Measurements from ENCODE around the gene ZNF699. TPM values are rescaled to one million over a fixed set of nuclear protein-coding genes. Genes with fewer than 3 reads are reported as not detected.

The ZNF699 gene
- total and polyA plus RNA-seq, 2 of the 13 experiments (the other 11 are each of a cell fraction or from before 2014, with no cell fraction given), result 0.33 to 2.2 TPM

- TF ChIP-seq THAP11 (CRISPR knock-in tag; IDR thresholded peaks at IDR 0.05), result peak; percentile 67
- TF ChIP-seq GABPA (IDR thresholded peaks at IDR 0.05; ENCODE audit: low read depth, low read length), result no peak
- TF ChIP-seq GABPA (CRISPR knock-in tag; IDR thresholded peaks at IDR 0.05; ENCODE audit: low read depth), result 0 out of 2 replicates have a peak, but pooled peaks have one; percentile 42
- no peak for TF ChIP-seq ZNF460 (CRISPR knock-in tag; IDR thresholded peaks at IDR 0.05; ENCODE audit: borderline replicate concordance)
- no peak for TF ChIP-seq ZNF672 (CRISPR knock-in tag; IDR thresholded peaks at IDR 0.05)
- TF ChIP-seq HOXA3 (CRISPR knock-in tag; IDR thresholded peaks at IDR 0.05), result peak; percentile 47; the same call in 1 of the 2 replicates
- no peak for TF ChIP-seq ZNF558 (CRISPR knock-in tag; IDR thresholded peaks at IDR 0.05; ENCODE audit: borderline replicate concordance)
- TF ChIP-seq ZNF20 (CRISPR knock-in tag; IDR thresholded peaks at IDR 0.05), result no peak
- no peak for TF ChIP-seq MED1 (CRISPR knock-in tag; IDR thresholded peaks at IDR 0.05)
- no peak for TF ChIP-seq NR2F6 (IDR thresholded peaks at IDR 0.05)
- TF ChIP-seq NR2F6 (CRISPR knock-in tag; IDR thresholded peaks at IDR 0.05), result no peak
- TF ChIP-seq ZNF580 (CRISPR knock-in tag; IDR thresholded peaks at IDR 0.05; ENCODE audit: borderline replicate concordance, low read depth), result no peak
- TF ChIP-seq, protein P1, sequence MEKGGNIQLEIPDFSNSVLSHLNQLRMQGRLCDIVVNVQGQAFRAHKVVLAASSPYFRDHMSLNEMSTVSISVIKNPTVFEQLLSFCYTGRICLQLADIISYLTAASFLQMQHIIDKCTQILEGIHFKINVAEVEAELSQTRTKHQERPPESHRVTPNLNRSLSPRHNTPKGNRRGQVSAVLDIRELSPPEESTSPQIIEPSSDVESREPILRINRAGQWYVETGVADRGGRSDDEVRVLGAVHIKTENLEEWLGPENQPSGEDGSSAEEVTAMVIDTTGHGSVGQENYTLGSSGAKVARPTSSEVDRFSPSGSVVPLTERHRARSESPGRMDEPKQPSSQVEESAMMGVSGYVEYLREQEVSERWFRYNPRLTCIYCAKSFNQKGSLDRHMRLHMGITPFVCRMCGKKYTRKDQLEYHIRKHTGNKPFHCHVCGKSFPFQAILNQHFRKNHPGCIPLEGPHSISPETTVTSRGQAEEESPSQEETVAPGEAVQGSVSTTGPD (CRISPR knock-in tag; IDR thresholded peaks at IDR 0.05), result no peak
- peak; percentile 86 for TF ChIP-seq YY1 (IDR thresholded peaks at IDR 0.05; ENCODE audit: insufficient read depth, insufficient replicate concordance, low read depth, low read length)
- 0 out of 2 replicates have a peak, but pooled peaks have one; percentile 22 for TF ChIP-seq ARNT2 (CRISPR knock-in tag; IDR thresholded peaks at IDR 0.05; ENCODE audit: low read depth)
- TF ChIP-seq, protein P2, sequence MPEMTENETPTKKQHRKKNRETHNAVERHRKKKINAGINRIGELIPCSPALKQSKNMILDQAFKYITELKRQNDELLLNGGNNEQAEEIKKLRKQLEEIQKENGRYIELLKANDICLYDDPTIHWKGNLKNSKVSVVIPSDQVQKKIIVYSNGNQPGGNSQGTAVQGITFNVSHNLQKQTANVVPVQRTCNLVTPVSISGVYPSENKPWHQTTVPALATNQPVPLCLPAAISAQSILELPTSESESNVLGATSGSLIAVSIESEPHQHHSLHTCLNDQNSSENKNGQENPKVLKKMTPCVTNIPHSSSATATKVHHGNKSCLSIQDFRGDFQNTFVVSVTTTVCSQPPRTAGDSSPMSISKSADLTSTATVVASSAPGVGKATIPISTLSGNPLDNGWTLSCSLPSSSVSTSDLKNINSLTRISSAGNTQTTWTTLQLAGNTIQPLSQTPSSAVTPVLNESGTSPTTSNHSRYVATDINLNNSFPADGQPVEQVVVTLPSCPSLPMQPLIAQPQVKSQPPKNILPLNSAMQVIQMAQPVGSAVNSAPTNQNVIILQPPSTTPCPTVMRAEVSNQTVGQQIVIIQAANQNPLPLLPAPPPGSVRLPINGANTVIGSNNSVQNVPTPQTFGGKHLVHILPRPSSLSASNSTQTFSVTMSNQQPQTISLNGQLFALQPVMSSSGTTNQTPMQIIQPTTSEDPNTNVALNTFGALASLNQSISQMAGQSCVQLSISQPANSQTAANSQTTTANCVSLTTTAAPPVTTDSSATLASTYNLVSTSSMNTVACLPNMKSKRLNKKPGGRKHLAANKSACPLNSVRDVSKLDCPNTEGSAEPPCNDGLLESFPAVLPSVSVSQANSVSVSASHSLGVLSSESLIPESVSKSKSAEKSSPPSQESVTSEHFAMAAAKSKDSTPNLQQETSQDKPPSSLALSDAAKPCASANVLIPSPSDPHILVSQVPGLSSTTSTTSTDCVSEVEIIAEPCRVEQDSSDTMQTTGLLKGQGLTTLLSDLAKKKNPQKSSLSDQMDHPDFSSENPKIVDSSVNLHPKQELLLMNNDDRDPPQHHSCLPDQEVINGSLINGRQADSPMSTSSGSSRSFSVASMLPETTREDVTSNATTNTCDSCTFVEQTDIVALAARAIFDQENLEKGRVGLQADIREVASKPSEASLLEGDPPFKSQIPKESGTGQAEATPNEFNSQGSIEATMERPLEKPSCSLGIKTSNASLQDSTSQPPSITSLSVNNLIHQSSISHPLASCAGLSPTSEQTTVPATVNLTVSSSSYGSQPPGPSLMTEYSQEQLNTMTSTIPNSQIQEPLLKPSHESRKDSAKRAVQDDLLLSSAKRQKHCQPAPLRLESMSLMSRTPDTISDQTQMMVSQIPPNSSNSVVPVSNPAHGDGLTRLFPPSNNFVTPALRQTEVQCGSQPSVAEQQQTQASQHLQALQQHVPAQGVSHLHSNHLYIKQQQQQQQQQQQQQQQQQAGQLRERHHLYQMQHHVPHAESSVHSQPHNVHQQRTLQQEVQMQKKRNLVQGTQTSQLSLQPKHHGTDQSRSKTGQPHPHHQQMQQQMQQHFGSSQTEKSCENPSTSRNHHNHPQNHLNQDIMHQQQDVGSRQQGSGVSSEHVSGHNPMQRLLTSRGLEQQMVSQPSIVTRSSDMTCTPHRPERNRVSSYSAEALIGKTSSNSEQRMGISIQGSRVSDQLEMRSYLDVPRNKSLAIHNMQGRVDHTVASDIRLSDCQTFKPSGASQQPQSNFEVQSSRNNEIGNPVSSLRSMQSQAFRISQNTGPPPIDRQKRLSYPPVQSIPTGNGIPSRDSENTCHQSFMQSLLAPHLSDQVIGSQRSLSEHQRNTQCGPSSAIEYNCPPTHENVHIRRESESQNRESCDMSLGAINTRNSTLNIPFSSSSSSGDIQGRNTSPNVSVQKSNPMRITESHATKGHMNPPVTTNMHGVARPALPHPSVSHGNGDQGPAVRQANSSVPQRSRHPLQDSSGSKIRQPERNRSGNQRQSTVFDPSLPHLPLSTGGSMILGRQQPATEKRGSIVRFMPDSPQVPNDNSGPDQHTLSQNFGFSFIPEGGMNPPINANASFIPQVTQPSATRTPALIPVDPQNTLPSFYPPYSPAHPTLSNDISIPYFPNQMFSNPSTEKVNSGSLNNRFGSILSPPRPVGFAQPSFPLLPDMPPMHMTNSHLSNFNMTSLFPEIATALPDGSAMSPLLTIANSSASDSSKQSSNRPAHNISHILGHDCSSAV (CRISPR knock-in tag; IDR thresholded peaks at IDR 0.05; ENCODE audit: borderline replicate concordance), result no peak
- TF ChIP-seq, protein P3, sequence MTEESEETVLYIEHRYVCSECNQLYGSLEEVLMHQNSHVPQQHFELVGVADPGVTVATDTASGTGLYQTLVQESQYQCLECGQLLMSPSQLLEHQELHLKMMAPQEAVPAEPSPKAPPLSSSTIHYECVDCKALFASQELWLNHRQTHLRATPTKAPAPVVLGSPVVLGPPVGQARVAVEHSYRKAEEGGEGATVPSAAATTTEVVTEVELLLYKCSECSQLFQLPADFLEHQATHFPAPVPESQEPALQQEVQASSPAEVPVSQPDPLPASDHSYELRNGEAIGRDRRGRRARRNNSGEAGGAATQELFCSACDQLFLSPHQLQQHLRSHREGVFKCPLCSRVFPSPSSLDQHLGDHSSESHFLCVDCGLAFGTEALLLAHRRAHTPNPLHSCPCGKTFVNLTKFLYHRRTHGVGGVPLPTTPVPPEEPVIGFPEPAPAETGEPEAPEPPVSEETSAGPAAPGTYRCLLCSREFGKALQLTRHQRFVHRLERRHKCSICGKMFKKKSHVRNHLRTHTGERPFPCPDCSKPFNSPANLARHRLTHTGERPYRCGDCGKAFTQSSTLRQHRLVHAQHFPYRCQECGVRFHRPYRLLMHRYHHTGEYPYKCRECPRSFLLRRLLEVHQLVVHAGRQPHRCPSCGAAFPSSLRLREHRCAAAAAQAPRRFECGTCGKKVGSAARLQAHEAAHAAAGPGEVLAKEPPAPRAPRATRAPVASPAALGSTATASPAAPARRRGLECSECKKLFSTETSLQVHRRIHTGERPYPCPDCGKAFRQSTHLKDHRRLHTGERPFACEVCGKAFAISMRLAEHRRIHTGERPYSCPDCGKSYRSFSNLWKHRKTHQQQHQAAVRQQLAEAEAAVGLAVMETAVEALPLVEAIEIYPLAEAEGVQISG (CRISPR knock-in tag; IDR thresholded peaks at IDR 0.05), result no peak
- TF ChIP-seq POGZ (CRISPR knock-in tag; IDR thresholded peaks at IDR 0.05), result peak; percentile 55; the same call in 1 of the 2 replicates
These were observed 14.4 kb upstream of the ZNF699 start, which contains the start of gene ZNF559 (continued) for GRCh38 chr19:9323919-9324583.
